HepG2 (cell line): Measurements from ENCODE around the gene AGAP3. TPM values are rescaled to one million over a fixed set of nuclear protein-coding genes. Genes with fewer than 3 reads are reported as not detected.

Experiments used
- ATF1 ChIP-seq: IDR thresholded peaks from 2 replicates; pipeline ENCODE4 v1.6.1; 2016; ENCODE audit warnings: mild to moderate bottlenecking, control low read depth
- ATF5 ChIP-seq: sonication (generic); formaldehyde crosslinking; IDR thresholded peaks from 2 replicates; pipeline ENCODE4 v1.4.0; 2020; ENCODE audit warnings: mild to moderate bottlenecking, low read depth, missing genetic modification reagents
- BRCA1 ChIP-seq: sonication (generic); formaldehyde crosslinking; IDR thresholded peaks from 2 replicates; pipeline ENCODE4 v1.4.0; 2020; ENCODE audit warnings: missing genetic modification reagents
- CAMTA2 ChIP-seq: sonication (generic); formaldehyde crosslinking; IDR thresholded peaks from 2 replicates; pipeline ENCODE4 v1.4.0; 2020; ENCODE audit warnings: mild to moderate bottlenecking, missing genetic modification reagents, borderline replicate concordance
- CEBPB ChIP-seq: IDR thresholded peaks from 2 replicates; pipeline ENCODE4 v1.6.1; 2011; ENCODE audit warnings: low read depth, low read length, improper control_type of control experiment, borderline replicate concordance
- ESRRA ChIP-seq: sonication (generic); formaldehyde crosslinking; IDR thresholded peaks from 2 replicates; pipeline ENCODE4 v1.5.1; 2020; ENCODE audit warnings: mild to moderate bottlenecking, low read depth, missing genetic modification reagents
- FOXK1 ChIP-seq: sonication (generic); formaldehyde crosslinking; IDR thresholded peaks from 2 replicates; pipeline ENCODE4 v1.4.0; 2020; ENCODE audit warnings: low read depth, missing genetic modification reagents, borderline replicate concordance
- FOXM1 ChIP-seq: sonication (generic); formaldehyde crosslinking; IDR thresholded peaks from 2 replicates; pipeline ENCODE4 v1.5.0; 2020; ENCODE audit warnings: missing genetic modification reagents
- GLI4 ChIP-seq: sonication (generic); formaldehyde crosslinking; IDR thresholded peaks from 2 replicates; pipeline ENCODE4 v1.5.1; 2020; ENCODE audit warnings: missing genetic modification reagents, mild to moderate bottlenecking, moderate library complexity, borderline replicate concordance
- HMGXB4 ChIP-seq, 2 experiments: sonication (generic) in 1 of 2; formaldehyde crosslinking in 1 of 2; IDR thresholded peaks; 2 replicates each; pipeline versions ENCODE4 v1.4.0 to v1.6.1; 2018 to 2020; ENCODE audit warnings: missing genetic modification reagents in 2 of 2, borderline replicate concordance in 1 of 2, low read depth in 1 of 2, mild to moderate bottlenecking in 1 of 2, missing biosample characterization in 1 of 2
- KLF15 ChIP-seq: sonication (generic); formaldehyde crosslinking; IDR thresholded peaks from 2 replicates; pipeline ENCODE4 v1.8.1; 2023; ENCODE audit warnings: borderline replicate concordance, mild to moderate bottlenecking, inconsistent platforms, missing genetic modification reagents, mixed read lengths
- NFE2L2 ChIP-seq: fragments of 150-350 bp; IDR thresholded peaks from 2 replicates; pipeline ENCODE4 v1.6.1; 2014; ENCODE audit warnings: low read length
- ZBTB46 ChIP-seq: sonication (generic); formaldehyde crosslinking; IDR thresholded peaks from 2 replicates; pipeline ENCODE4 v1.4.0; 2020; ENCODE audit warnings: mild to moderate bottlenecking, missing genetic modification reagents, borderline replicate concordance
- ZMYM4 ChIP-seq: sonication (generic); formaldehyde crosslinking; IDR thresholded peaks from 2 replicates; pipeline ENCODE4 v1.8.1; 2023; ENCODE audit warnings: mild to moderate bottlenecking, missing genetic modification reagents
- ZNF235 ChIP-seq: sonication (generic); formaldehyde crosslinking; IDR thresholded peaks from 2 replicates; pipeline ENCODE4 v1.8.1; 2023; ENCODE audit warnings: mild to moderate bottlenecking, missing genetic modification reagents, borderline replicate concordance
- ZNF292 ChIP-seq: sonication (generic); formaldehyde crosslinking; IDR thresholded peaks from 2 replicates; pipeline ENCODE4 v1.8.1; 2022; ENCODE audit warnings: mild to moderate bottlenecking, low read depth, missing genetic modification reagents, borderline replicate concordance
- ZNF335 ChIP-seq: sonication (generic); formaldehyde crosslinking; IDR thresholded peaks from 2 replicates; pipeline ENCODE4 v1.4.0; 2020; ENCODE audit warnings: missing genetic modification reagents
- ZNF337 ChIP-seq: sonication (generic); formaldehyde crosslinking; IDR thresholded peaks from 2 replicates; pipeline ENCODE4 v1.5.1; 2020; ENCODE audit warnings: missing genetic modification reagents, low read depth, mild to moderate bottlenecking, borderline replicate concordance
- ZNF432 ChIP-seq: sonication (generic); formaldehyde crosslinking; IDR thresholded peaks from 2 replicates; pipeline ENCODE4 v1.5.0; 2020; ENCODE audit warnings: missing genetic modification reagents, mild to moderate bottlenecking, borderline replicate concordance
- ZNF530 ChIP-seq: sonication (generic); formaldehyde crosslinking; IDR thresholded peaks from 2 replicates; pipeline ENCODE4 v1.5.0; 2020; ENCODE audit warnings: low read depth, mild to moderate bottlenecking, missing genetic modification reagents
- ZNF576 ChIP-seq: sonication (generic); formaldehyde crosslinking; IDR thresholded peaks from 2 replicates; pipeline ENCODE4 v1.4.0; 2020; ENCODE audit warnings: mild to moderate bottlenecking, missing genetic modification reagents
- ZXDC ChIP-seq: sonication (generic); formaldehyde crosslinking; IDR thresholded peaks from 2 replicates; pipeline ENCODE4 v1.5.0; 2020; ENCODE audit warnings: mild to moderate bottlenecking, missing genetic modification reagents
- polyA plus RNA-seq, 8 experiments: library from polyadenylated mRNA; depleted of rRNA in 3 of 8; stranded (reverse) in 7 of 8; unstranded in 1 of 8; fragments of >200 nt; fragmentation: Illumina TruSeq in 4 of 8; extraction: Trizol in 4 of 8; gene quantifications; 2 replicates each; pipeline versions ENCODE4 v1.2.1 to v1.2.3, GENCODE V29; 2011 to 2016; ENCODE audit warnings: low read depth in 4 of 8, missing spikeins in 1 of 8, mixed read lengths in 1 of 8; ENCODE audit not compliant: insufficient read depth in 1 of 8
- total RNA-seq, 5 experiments: library from RNA; depleted of rRNA; stranded (reverse); fragments of >200 nt; fragmentation: Illumina TruSeq; extraction: Trizol; gene quantifications; 2 replicates each; pipeline ENCODE4 v1.2.3, GENCODE V29; 2016; ENCODE audit warnings: low read depth in 1 of 5

Gene AGAP3
- total and polyA plus RNA-seq, 2 of the 13 experiments (the other 11 are each of a cell fraction or from before 2014, with no cell fraction given) = 31.3 to 61.4 TPM

GRCh38 chr7:151087245-151088018 lies 1.2 kb downstream of the AGAP3 start (continued):
- peak; percentile 39 to 88; a peak in 3 of 4 replicates for TF ChIP-seq HMGXB4 (CRISPR knock-in tag; IDR thresholded peaks at IDR 0.05; ENCODE audit: borderline replicate concordance in 1 of 2, low read depth in 1 of 2)
- no peak for TF ChIP-seq GLI4 (CRISPR knock-in tag)
- TF ChIP-seq ZMYM4 (CRISPR knock-in tag) = no peak
- TF ChIP-seq ZNF337 = no peak
- TF ChIP-seq ZBTB46 = no peak
- no peak for TF ChIP-seq NFE2L2
- TF ChIP-seq ZNF432 (CRISPR knock-in tag) = no peak
- no peak for TF ChIP-seq ZNF576 (CRISPR knock-in tag)
- TF ChIP-seq CAMTA2 (CRISPR knock-in tag) = 0 out of 2 replicates have a peak, but pooled peaks have one; percentile 74
- no peak for TF ChIP-seq ZNF335 (CRISPR knock-in tag)
- 0 out of 2 replicates have a peak, but pooled peaks have one; percentile 17 for TF ChIP-seq BRCA1 (CRISPR knock-in tag)
- TF ChIP-seq FOXM1 = no peak
- TF ChIP-seq ESRRA (CRISPR knock-in tag) = peak; percentile 67
- no peak for TF ChIP-seq ZXDC (CRISPR knock-in tag)
- TF ChIP-seq ZNF235 = peak; percentile 67; the same call in 1 of the 2 replicates
- TF ChIP-seq ZNF292 (CRISPR knock-in tag) = no peak
- no peak for TF ChIP-seq ATF1 (CRISPR knock-in tag)
- TF ChIP-seq ZNF530 = no peak
- no peak for TF ChIP-seq ATF5
- no peak for TF ChIP-seq CEBPB
- TF ChIP-seq KLF15 = no peak
- no peak for TF ChIP-seq FOXK1 (CRISPR knock-in tag)
